Endothelial cell of umbilical vein (primary cell): ENCODE measurements around the gene STK10. TPM values are rescaled to one million over a fixed set of nuclear protein-coding genes. Genes with fewer than 3 reads are reported as not detected.

Source experiments
- BruUV-seq: library from RNA; stranded (reverse); fragments of 400-500 nt; replicated peaks from 2 replicates; lab custom pipeline; 2021; lab: Mats Ljungman, UMichigan
- CTCF ChIA-PET: fragments of 300-600, 350-600 bp; sonication (Branson Sonifier 250); formaldehyde crosslinking; loops from one replicate; lab custom pipeline; 2021; ENCODE audit warnings: antibody characterized with exemption, inconsistent platforms; lab: Charles Lee
- POLR2A ChIA-PET: fragments of 300-600, 350-600 bp; sonication (Branson Sonifier 250); formaldehyde crosslinking; loops from one replicate; lab custom pipeline; 2021; ENCODE audit warnings: antibody characterized with exemption, inconsistent platforms; lab: Charles Lee
- DNase-seq: peaks from one replicate; pipeline ENCODE4 v3.0.0-alpha.2; 2011; ENCODE audit warnings: low read depth, low spot score
- FAIRE-seq: peaks from 2 replicates; lab custom pipeline; 2011; peaks lifted over from hg19 to GRCh38; lab: Jason Lieb, UNC
- H2AFZ ChIP-seq: 2 replicates; pipeline ENCODE4 v1.6.0; 2012; ENCODE audit warnings: low read depth, low read length, control low read depth, inconsistent platforms
- H3K27ac ChIP-seq: 2 replicates; pipeline ENCODE4 v1.5.1; 2011; ENCODE audit warnings: low read depth, mild to moderate bottlenecking, control low read depth, low read length, moderate library complexity; ENCODE audit not compliant: insufficient read depth
- H3K27me3 ChIP-seq, 2 experiments: 2 replicates each; pipeline versions ENCODE4 v1.6.0 to v1.6.1; 2011; ENCODE audit warnings: low read length in 2 of 2, mixed read lengths in 1 of 2; ENCODE audit not compliant: control insufficient read depth in 2 of 2, insufficient read depth in 2 of 2
- H3K36me3 ChIP-seq, 2 experiments: 2 replicates in 1 of 2; 3 replicates in 1 of 2; pipeline ENCODE4 v1.5.1; 2011; ENCODE audit warnings: low read length in 2 of 2, mild to moderate bottlenecking in 1 of 2, moderate library complexity in 1 of 2; ENCODE audit not compliant: control insufficient read depth in 2 of 2, insufficient read depth in 2 of 2; ENCODE audit errors: extremely low read depth in 1 of 2
- H3K4me1 ChIP-seq: 3 replicates; pipeline ENCODE4 v1.5.1; 2011; ENCODE audit warnings: mild to moderate bottlenecking, low read length; ENCODE audit not compliant: control insufficient read depth, insufficient read depth; ENCODE audit errors: extremely low read depth
- H3K4me2 ChIP-seq: 2 replicates; pipeline ENCODE4 v1.6.1; 2011; ENCODE audit warnings: low read length, control low read depth, mixed read lengths; ENCODE audit not compliant: insufficient read depth
- H3K4me3 ChIP-seq, 3 experiments: fragments of 200-600 bp in 1 of 3; sonication (generic), shearing (Covaris generic) in 1 of 3; replicated peaks in 1 of 3; 2 replicates each; pipeline ENCODE4 v1.5.1; 2011 to 2016; ENCODE audit warnings: control low read depth in 3 of 3, low read length in 3 of 3, mild to moderate bottlenecking in 2 of 3, inconsistent platforms in 1 of 3, low read depth in 1 of 3, moderate library complexity in 1 of 3; ENCODE audit not compliant: insufficient read depth in 1 of 3
- H3K79me2 ChIP-seq: 2 replicates; pipeline ENCODE4 v1.6.0; 2012; ENCODE audit warnings: low read length, inconsistent platforms; ENCODE audit not compliant: control insufficient read depth, insufficient read depth
- H3K9ac ChIP-seq: replicated peaks from 2 replicates; pipeline ENCODE3; 2011; ENCODE audit warnings: low read length, control low read depth; ENCODE audit not compliant: insufficient read depth; ENCODE audit errors: extremely low read depth
- H3K9me1 ChIP-seq: replicated peaks from 3 replicates; pipeline ENCODE4 v1.6.0; 2011; ENCODE audit warnings: mild to moderate bottlenecking, low read length; ENCODE audit not compliant: control insufficient read depth, insufficient read depth; ENCODE audit errors: extremely low read depth
- H3K9me3 ChIP-seq: replicated peaks from 2 replicates; pipeline ENCODE4 v1.5.1; 2012; ENCODE audit warnings: low read length, inconsistent platforms; ENCODE audit not compliant: control insufficient read depth, insufficient read depth
- H4K20me1 ChIP-seq: replicated peaks from 2 replicates; pipeline ENCODE3; 2011; ENCODE audit warnings: mild to moderate bottlenecking, low read length; ENCODE audit not compliant: control insufficient read depth, insufficient read depth; ENCODE audit errors: extremely low read depth
- CTCF ChIP-seq, 2 donors: IDR thresholded peaks; 1 replicate in 1 of 2; 2 replicates in 1 of 2; pipeline ENCODE4 v1.5.1; 2011; ENCODE audit warnings: low read length in 2 of 2, mild to moderate bottlenecking in 2 of 2, moderate library complexity in 2 of 2, control low read depth in 1 of 2, inconsistent platforms in 1 of 2, low read depth in 1 of 2; ENCODE audit not compliant: insufficient read depth in 1 of 2; ENCODE audit errors: extremely low read depth in 1 of 2
- EZH2 ChIP-seq: IDR thresholded peaks from 2 replicates; pipeline ENCODE4 v1.6.1; 2012; ENCODE audit warnings: borderline replicate concordance, low read depth, mild to moderate bottlenecking, moderate library complexity, low read length, inconsistent platforms; ENCODE audit not compliant: severe bottlenecking
- FOS ChIP-seq: IDR thresholded peaks from 2 replicates; pipeline ENCODE4 v1.6.1; 2011; ENCODE audit warnings: mild to moderate bottlenecking, low read length, moderate library complexity, borderline replicate concordance; ENCODE audit not compliant: insufficient read depth
- GATA2 ChIP-seq: IDR thresholded peaks from 2 replicates; pipeline ENCODE4 v1.7.0; 2011; ENCODE audit warnings: low read depth, mild to moderate bottlenecking, moderate library complexity, mixed read lengths, low read length; ENCODE audit not compliant: insufficient read length, insufficient read depth
- JUN ChIP-seq: IDR thresholded peaks from 2 replicates; pipeline ENCODE4 v1.6.1; 2011; ENCODE audit warnings: borderline replicate concordance, low read depth; ENCODE audit not compliant: insufficient read length, insufficient read depth
- MAX ChIP-seq: IDR thresholded peaks from 2 replicates; pipeline ENCODE4 v1.6.1; 2011; ENCODE audit not compliant: insufficient read depth, insufficient read length
- MYC ChIP-seq: IDR thresholded peaks from one replicate; pipeline ENCODE4 v1.6.1; 2011; ENCODE audit warnings: mild to moderate bottlenecking, low read depth, low read length
- POLR2A ChIP-seq: IDR thresholded peaks from 2 replicates; pipeline ENCODE4 v1.6.1; 2012; ENCODE audit warnings: low read depth, mild to moderate bottlenecking, control low read depth, low read length
- POLR2AphosphoS5 ChIP-seq: IDR thresholded peaks from 2 replicates; pipeline ENCODE4 v1.6.1; 2012; ENCODE audit warnings: low read depth, mild to moderate bottlenecking, control low read depth, low read length, moderate library complexity; ENCODE audit not compliant: insufficient read depth
- dilution Hi-C: fragments of 300-500 bp; cut with MboI; formaldehyde crosslinking; loops from one replicate; pipeline ENCODE4 v1.15.0; 2019; ENCODE audit warnings: low sequenced_read_pairs; ENCODE audit not compliant: extremely low pct_ligation_motif_present
- intact Hi-C: fragments of 100-400 bp; cut with micrococcal nuclease; formaldehyde crosslinking; loops from one replicate; pipeline ENCODE4 v1.10.0; 2022
- polyA plus RNA-seq, 4 experiments: library from polyadenylated mRNA; depleted of rRNA in 3 of 4; stranded (reverse) in 3 of 4; unstranded in 1 of 4; fragments of >200 nt; gene quantifications; 2 replicates each; pipeline versions ENCODE4 v1.2.1 to v1.2.3, GENCODE V29; 2011 to 2012; ENCODE audit warnings: missing spikeins in 1 of 4
- total RNA-seq: library from RNA; stranded (reverse); gene quantifications from 2 replicates; pipeline ENCODE4 v1.2.3, GENCODE V29; 2021

The STK10 gene
- total and polyA plus RNA-seq, 2 donors (not counting 3 experiments of a cell fraction or from before 2014, with no cell fraction given) = 16.9 to 47.2 TPM

- Histone ChIP-seq H4K20me1 (no peaks in the 10 kb centered on the region), H3K9ac (no peak overlapping the region), H3K36me3 (peaks cover 0 to 10% of the 10 kb centered on the region in 2 experiments), H2AFZ (no peak overlapping the region), H3K4me3 (no peak overlapping the region), H3K4me1 (no peaks in the 10 kb centered on the region), H3K27me3 (no peaks in the 10 kb centered on the region), H3K79me2 (no peaks in the 10 kb centered on the region), H3K9me1 (no peaks in the 10 kb centered on the region), H3K27ac (no peak overlapping the region), H3K9me3 (no peaks in the 10 kb centered on the region), H3K4me2 (no peak overlapping the region)
- FAIRE-seq (no peak), DNase-seq (no peak)
- TF ChIP-seq MAX (no peak), POLR2A (no peak)
- ChIA-PET POLR2A (no interaction called here), CTCF (no interaction called here)
- dilution Hi-C loops = no loop called here
- BruUV-seq = no TSS peak
- intact Hi-C loops = no loop called here
Measured at GRCh38 chr5:172085738-172086137, 102.3 kb downstream of the STK10 start.

DNA sequence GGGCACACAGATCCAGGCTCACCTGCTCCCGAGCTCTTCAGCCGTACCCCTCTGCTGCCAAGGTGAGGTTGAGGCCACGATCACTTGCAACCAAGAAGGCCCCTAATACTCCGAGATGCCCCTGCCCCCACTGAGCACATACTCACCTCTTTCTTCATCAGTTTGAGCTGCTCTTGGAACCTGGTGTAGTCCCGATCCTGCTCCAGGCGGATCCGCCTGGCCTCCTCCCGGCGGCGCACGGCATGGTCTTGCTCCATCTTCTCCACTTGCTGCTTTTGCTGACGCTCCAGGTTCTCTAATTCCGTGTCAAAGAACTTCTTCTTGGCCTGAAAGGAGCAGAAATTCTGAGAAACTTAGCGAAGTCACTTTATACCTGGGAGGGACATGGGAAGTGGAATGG is 105.8 kb downstream of the STK10 start:
- Histone ChIP-seq H3K4me1 (no peaks in the 10 kb centered on the region), H3K4me2 (no peak overlapping the region), H3K4me3 (no peak overlapping the region), H3K9ac (no peak overlapping the region), H3K9me3 (no peaks in the 10 kb centered on the region), H3K9me1 (no peaks in the 10 kb centered on the region), H4K20me1 (no peaks in the 10 kb centered on the region), H3K27me3 (no peaks in the 10 kb centered on the region), H2AFZ (no peak overlapping the region), H3K27ac (no peak overlapping the region), H3K36me3 (peaks cover 0 to 13% of the 10 kb centered on the region in 2 experiments), H3K79me2 (no peaks in the 10 kb centered on the region)
- TF ChIP-seq GATA2 (no peak), POLR2A (no peak), CTCF (IDR thresholded peaks at IDR 0.05; ENCODE audit: extremely low read depth in 1 of 2, insufficient read depth in 1 of 2, low read depth in 1 of 2, low read length in 2 of 2) (no peak), JUN (no peak), FOS (no peak), MAX (no peak), POLR2AphosphoS5 (no peak), MYC (no peak), EZH2 (no peak)
- FAIRE-seq (no peak), DNase-seq (no peak)
- ChIA-PET POLR2A (no interaction called here), CTCF (interaction anchor here (1.2 to 2.8 kb wide), 2 partner anchors 23 to 106 kb away, joined by 4 to 7 read pairs; partner anchors contain the start of gene STK10)
- dilution Hi-C loops (no loop called here), intact Hi-C loops (no loop called here)
- BruUV-seq = no TSS peak
